HL-60 (cell line): ENCODE measurements around the gene EFNA4.

Source experiments
- DNase-seq, 2 experiments: peaks; one replicate each; pipeline ENCODE4 v3.0.0-alpha.2; 2010 to 2020; ENCODE audit warnings: low read depth in 1 of 2, low spot score in 1 of 2
- H3K27ac ChIP-seq: fragments of 250-450 bp; sonication (Bioruptor Pico); replicated peaks from 2 replicates; pipeline ENCODE4 v1.5.1; 2020; ENCODE audit warnings: mild to moderate bottlenecking, moderate library complexity
- H3K27me3 ChIP-seq: fragments of 250-450 bp; sonication (Bioruptor Pico); 2 replicates; pipeline ENCODE4 v1.5.1; 2021; ENCODE audit warnings: mild to moderate bottlenecking, moderate library complexity; ENCODE audit not compliant: insufficient read depth, poor library complexity, severe bottlenecking
- H3K4me3 ChIP-seq: replicated peaks from 2 replicates; pipeline ENCODE4 v1.5.1; 2011; ENCODE audit warnings: mild to moderate bottlenecking, control low read depth, low read length; ENCODE audit not compliant: insufficient read depth
- CTCF ChIP-seq: IDR thresholded peaks from one replicate; pipeline ENCODE4 v1.5.1; 2011; ENCODE audit warnings: low read length, control low read depth, inconsistent platforms; ENCODE audit not compliant: insufficient read depth
- GABPA ChIP-seq: IDR thresholded peaks from 2 replicates; pipeline ENCODE4 v1.6.1; 2012; ENCODE audit warnings: low read depth
- POLR2AphosphoS5 ChIP-seq: IDR thresholded peaks from 2 replicates; pipeline ENCODE4 v1.6.1; 2012; ENCODE audit warnings: low read depth
- REST ChIP-seq: IDR thresholded peaks from 2 replicates; pipeline ENCODE4 v1.6.1; 2012; ENCODE audit warnings: low read depth; ENCODE audit not compliant: insufficient replicate concordance
- SPI1 ChIP-seq: IDR thresholded peaks from 2 replicates; pipeline ENCODE4 v1.6.1; 2012; ENCODE audit warnings: low read depth, mild to moderate bottlenecking, borderline replicate concordance

The EFNA4 gene

GRCh38 chr1:155037851-155038441 is 25.6 kb upstream of the EFNA4 start:
- TF ChIP-seq CTCF (no peak), SPI1 (no peak), POLR2AphosphoS5 (no peak), REST (no peak), GABPA (no peak)
- DNase-seq: no peak
- Histone ChIP-seq H3K27ac (no peak overlapping the region), H3K27me3 (no peaks in the 10 kb centered on the region), H3K4me3 (no peak overlapping the region)

GRCh38 chr1:155038602-155039307 is 24.8 kb upstream of the EFNA4 start:
- Histone ChIP-seq H3K27me3 (no peaks in the 10 kb centered on the region), H3K27ac (no peak overlapping the region), H3K4me3 (no peak overlapping the region)
- DNase-seq: no peak
- no peak for TF ChIP-seq POLR2AphosphoS5
- no peak for TF ChIP-seq REST
- no peak for TF ChIP-seq CTCF
- TF ChIP-seq GABPA: no peak
- TF ChIP-seq SPI1: no peak

- TF ChIP-seq POLR2AphosphoS5 (no peak), CTCF (no peak), REST (no peak), GABPA (no peak), SPI1 (no peak)
- H3K4me3 ChIP-seq: no peak overlapping the region
- no peaks in the 10 kb centered on the region for H3K27me3 ChIP-seq
- H3K27ac ChIP-seq: no peak overlapping the region
- DNase-seq: no peak
Measured at GRCh38 chr1:155039308-155039669, 24.3 kb upstream of the EFNA4 start.
